Measurements from ENCODE around the gene TPP2. TPM values are rescaled to one million over a fixed set of nuclear protein-coding genes. Genes with fewer than 3 reads are reported as not detected.
A peak's percentile ranks its signal among the peaks of the same experiment; 100 is the strongest.

The TPP2 gene
- total and polyA plus RNA-seq, 9 of the 15 experiments (the other 6 are each of a cell fraction or from before 2014, with no cell fraction given): 18.8 to 87.7 (median 55.9) TPM

DNA sequence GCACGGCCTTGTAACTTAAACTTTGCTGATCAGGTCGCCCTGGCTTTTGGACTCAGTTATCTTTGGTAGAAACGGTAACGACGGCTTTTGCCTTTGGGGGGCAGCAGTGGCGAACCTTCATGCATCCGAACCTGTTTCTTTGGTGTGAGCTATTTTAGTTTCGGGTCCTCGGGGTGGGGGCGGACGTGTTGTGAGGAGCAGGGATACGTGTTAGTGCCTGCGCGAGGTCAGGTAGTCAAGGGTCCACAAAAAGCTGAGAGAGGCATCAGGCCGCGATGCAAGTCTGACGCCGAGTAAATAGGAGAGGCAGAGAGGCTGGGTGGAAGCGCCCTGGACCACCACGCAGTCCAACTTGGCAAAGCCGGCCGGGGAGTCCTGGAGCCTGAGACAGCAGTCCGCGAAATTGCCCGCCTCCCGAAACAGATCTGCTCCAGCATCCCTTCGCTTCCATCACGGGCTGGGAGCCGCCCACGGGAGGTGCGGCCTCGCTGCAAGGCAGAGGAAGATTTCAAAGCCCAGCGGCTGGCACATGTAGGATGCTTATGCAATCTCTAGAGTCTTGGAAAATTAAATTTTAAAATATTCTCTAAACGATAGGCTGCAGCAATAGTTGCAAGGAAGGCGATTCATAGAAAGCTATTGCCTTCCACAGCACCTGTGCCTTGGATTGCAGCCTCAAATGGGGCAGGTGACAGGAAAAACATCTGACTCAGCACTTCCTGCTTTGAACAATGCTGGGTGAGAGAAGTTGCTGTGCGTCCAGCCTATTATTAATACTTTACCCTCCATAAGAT lies 4.6 kb upstream of the TPP2 start (continued):
- TF ChIP-seq, protein P1, sequence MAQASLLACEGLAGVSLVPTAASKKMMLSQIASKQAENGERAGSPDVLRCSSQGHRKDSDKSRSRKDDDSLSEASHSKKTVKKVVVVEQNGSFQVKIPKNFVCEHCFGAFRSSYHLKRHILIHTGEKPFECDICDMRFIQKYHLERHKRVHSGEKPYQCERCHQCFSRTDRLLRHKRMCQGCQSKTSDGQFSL (CRISPR knock-in tag; IDR thresholded peaks at IDR 0.05): no peak
- TF ChIP-seq, protein P1 (tag; IDR thresholded peaks at IDR 0.05): no peak

DNA sequence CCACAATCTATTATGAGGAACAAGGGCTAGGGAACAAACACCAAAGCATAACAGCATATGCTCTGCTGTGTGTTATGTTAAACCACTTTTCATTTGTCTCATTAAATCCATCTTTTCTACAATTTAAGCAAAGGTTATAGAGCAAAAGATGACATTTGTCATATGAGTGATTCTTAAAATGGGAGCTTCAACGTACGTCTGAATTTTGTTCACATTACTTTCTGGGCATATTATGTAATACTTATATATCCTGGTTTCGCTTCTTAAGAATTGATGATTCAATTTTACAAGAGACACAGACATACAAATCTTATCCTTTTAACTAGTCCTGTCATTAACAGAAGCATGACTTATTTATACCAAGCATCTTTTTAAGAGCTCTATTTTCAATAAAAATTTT lies 3.3 kb upstream of the TPP2 start:
- in situ Hi-C loops (cut with MboI) (no loop called here), intact Hi-C loops (cut with micrococcal nuclease) (no loop called here)
- H2AFZ ChIP-seq (ENCODE audit: low read depth, low read length): no peak overlapping the region
- no peak overlapping the region for H3K9ac ChIP-seq (ENCODE audit: insufficient read depth in 1 of 2, low read depth in 2 of 2, low read length in 2 of 2)
- H3K79me2 ChIP-seq (ENCODE audit: control insufficient read depth, insufficient read depth, low read length): peaks cover 35% of the 10 kb centered on the region
- no peak overlapping the region for H3K4me3 ChIP-seq
- no peaks in the 10 kb centered on the region for H3K27me3 ChIP-seq (ENCODE audit: control insufficient read depth in 2 of 2, insufficient read depth in 2 of 2, low read length in 2 of 2)
- TF ChIP-seq, protein P2, sequence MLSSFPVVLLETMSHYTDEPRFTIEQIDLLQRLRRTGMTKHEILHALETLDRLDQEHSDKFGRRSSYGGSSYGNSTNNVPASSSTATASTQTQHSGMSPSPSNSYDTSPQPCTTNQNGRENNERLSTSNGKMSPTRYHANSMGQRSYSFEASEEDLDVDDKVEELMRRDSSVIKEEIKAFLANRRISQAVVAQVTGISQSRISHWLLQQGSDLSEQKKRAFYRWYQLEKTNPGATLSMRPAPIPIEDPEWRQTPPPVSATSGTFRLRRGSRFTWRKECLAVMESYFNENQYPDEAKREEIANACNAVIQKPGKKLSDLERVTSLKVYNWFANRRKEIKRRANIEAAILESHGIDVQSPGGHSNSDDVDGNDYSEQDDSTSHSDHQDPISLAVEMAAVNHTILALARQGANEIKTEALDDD (IDR thresholded peaks at IDR 0.05): no peak
- TF ChIP-seq KAT7 (CRISPR knock-in tag; IDR thresholded peaks at IDR 0.05; ENCODE audit: borderline replicate concordance): no peak
- TF ChIP-seq MCM2 (IDR thresholded peaks at IDR 0.05; ENCODE audit: low read depth): no peak
- no peak for TF ChIP-seq NELFE (IDR thresholded peaks at IDR 0.05; ENCODE audit: insufficient read depth, insufficient read length)
- no peak for TF ChIP-seq GABPA (tag; conservative IDR thresholded peaks at IDR 0.05; ENCODE audit: low read depth)
- TF ChIP-seq ZBED1 (IDR thresholded peaks at IDR 0.05): no peak
- TF ChIP-seq KLF6 (CRISPR knock-in tag; IDR thresholded peaks at IDR 0.05; ENCODE audit: borderline replicate concordance): no peak
- TF ChIP-seq, protein P3, sequence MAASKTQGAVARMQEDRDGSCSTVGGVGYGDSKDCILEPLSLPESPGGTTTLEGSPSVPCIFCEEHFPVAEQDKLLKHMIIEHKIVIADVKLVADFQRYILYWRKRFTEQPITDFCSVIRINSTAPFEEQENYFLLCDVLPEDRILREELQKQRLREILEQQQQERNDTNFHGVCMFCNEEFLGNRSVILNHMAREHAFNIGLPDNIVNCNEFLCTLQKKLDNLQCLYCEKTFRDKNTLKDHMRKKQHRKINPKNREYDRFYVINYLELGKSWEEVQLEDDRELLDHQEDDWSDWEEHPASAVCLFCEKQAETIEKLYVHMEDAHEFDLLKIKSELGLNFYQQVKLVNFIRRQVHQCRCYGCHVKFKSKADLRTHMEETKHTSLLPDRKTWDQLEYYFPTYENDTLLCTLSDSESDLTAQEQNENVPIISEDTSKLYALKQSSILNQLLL (CRISPR knock-in tag; IDR thresholded peaks at IDR 0.05; ENCODE audit: borderline replicate concordance): no peak
- TF ChIP-seq ZNF551 (CRISPR knock-in tag; IDR thresholded peaks at IDR 0.05): no peak
- TF ChIP-seq, protein P4, sequence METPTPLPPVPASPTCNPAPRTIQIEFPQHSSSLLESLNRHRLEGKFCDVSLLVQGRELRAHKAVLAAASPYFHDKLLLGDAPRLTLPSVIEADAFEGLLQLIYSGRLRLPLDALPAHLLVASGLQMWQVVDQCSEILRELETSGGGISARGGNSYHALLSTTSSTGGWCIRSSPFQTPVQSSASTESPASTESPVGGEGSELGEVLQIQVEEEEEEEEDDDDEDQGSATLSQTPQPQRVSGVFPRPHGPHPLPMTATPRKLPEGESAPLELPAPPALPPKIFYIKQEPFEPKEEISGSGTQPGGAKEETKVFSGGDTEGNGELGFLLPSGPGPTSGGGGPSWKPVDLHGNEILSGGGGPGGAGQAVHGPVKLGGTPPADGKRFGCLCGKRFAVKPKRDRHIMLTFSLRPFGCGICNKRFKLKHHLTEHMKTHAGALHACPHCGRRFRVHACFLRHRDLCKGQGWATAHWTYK (CRISPR knock-in tag; IDR thresholded peaks at IDR 0.05): no peak
- TF ChIP-seq, protein P5, sequence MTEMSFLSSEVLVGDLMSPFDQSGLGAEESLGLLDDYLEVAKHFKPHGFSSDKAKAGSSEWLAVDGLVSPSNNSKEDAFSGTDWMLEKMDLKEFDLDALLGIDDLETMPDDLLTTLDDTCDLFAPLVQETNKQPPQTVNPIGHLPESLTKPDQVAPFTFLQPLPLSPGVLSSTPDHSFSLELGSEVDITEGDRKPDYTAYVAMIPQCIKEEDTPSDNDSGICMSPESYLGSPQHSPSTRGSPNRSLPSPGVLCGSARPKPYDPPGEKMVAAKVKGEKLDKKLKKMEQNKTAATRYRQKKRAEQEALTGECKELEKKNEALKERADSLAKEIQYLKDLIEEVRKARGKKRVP (CRISPR knock-in tag; IDR thresholded peaks at IDR 0.05): no peak
- ATAC-seq: no peak
- H3K27ac ChIP-seq (ENCODE audit: extremely low read depth, low read depth, low read length): no peak overlapping the region
- FAIRE-seq: peak; percentile 6
- H4K20me1 ChIP-seq (replicated peaks; ENCODE audit: control insufficient read depth, insufficient read depth, low read length): peaks cover 7% of the 10 kb centered on the region
- H3K9me1 ChIP-seq (ENCODE audit: control insufficient read depth, insufficient read depth, low read length): no peaks in the 10 kb centered on the region
- BruUV-seq (replicated peaks): no TSS peak
- H3K36me3 ChIP-seq (ENCODE audit: control insufficient read depth, insufficient read depth, low read length): no peaks in the 10 kb centered on the region
- 91% methylated on average over 3 of the region's 3 CpGs for WGBS (ENCODE audit: insufficient coverage, low coverage, missing lambda C conversion rate)
- DNase-seq (ENCODE audit: extremely low read depth in 1 of 4, low spot score in 3 of 4): no peak
- ChIA-PET POLR2A (no interaction called here), CTCF (ENCODE audit: low intra/inter-chr PET ratio) (no interaction called here)
- no peaks in the 10 kb centered on the region for H3K9me3 ChIP-seq (replicated peaks; ENCODE audit: control insufficient read depth, insufficient read depth, low read depth, low read length)
- peaks cover 2 to 4% of the 10 kb centered on the region in 2 experiments; a peak in 3 of 5 replicates for H3K4me1 ChIP-seq (replicated peaks in 1 of 2; ENCODE audit: control insufficient read depth in 2 of 2, insufficient read depth in 2 of 2, low read length in 2 of 2)
- H3K4me2 ChIP-seq (ENCODE audit: insufficient read depth, low read length): no peak overlapping the region

Data from K562 (cell line).